OCI-LY3 (cell line): Measurements from ENCODE around the gene CCDC86.

ENCODE experiments used
- CTCF ChIP-seq: fragments of 200-600, 300-600 bp; sonication (generic); IDR thresholded peaks from 2 replicates; pipeline ENCODE4 v1.5.1; 2014; ENCODE audit warnings: antibody characterized with exemption, low read length, low read depth
- EZH2phosphoT487 ChIP-seq: fragments of 200-600 bp; shearing (Covaris generic); IDR thresholded peaks from 2 replicates; pipeline ENCODE4 v1.6.1; 2018; ENCODE audit warnings: antibody characterized with exemption, mixed run types, low read depth

GRCh38 chr11:60798631-60799030 lies 43.3 kb upstream of the CCDC86 start:
- TF ChIP-seq CTCF = no peak
- no peak for TF ChIP-seq EZH2phosphoT487
